Retinal pigment epithelial cell (primary cell): ENCODE measurements around the gene ANKDD1A.

ENCODE experiments used
- DNase-seq: peaks from one replicate; pipeline ENCODE4 v3.0.0-alpha.2; 2010; ENCODE audit warnings: low read depth
- H3K4me3 ChIP-seq: 2 replicates; pipeline ENCODE4 v1.5.1; 2011; ENCODE audit warnings: mild to moderate bottlenecking, low read length, control low read depth, moderate library complexity
- CTCF ChIP-seq: conservative IDR thresholded peaks from 2 replicates; pipeline ENCODE4 v1.5.1; 2011; ENCODE audit warnings: low read depth, low read length, control low read depth, inconsistent platforms

The ANKDD1A gene

GRCh38 chr15:64912379-64913325 lies 950 bp downstream of the ANKDD1A start:
- TF ChIP-seq CTCF: no peak
- peak overlapping the region; percentile 65 for H3K4me3 ChIP-seq
- no peak for DNase-seq

GRCh38 chr15:64915518-64916227 lies 4.0 kb downstream of the ANKDD1A start:
- no peak for TF ChIP-seq CTCF
- DNase-seq: no peak
- H3K4me3 ChIP-seq: no peak overlapping the region

DNA sequence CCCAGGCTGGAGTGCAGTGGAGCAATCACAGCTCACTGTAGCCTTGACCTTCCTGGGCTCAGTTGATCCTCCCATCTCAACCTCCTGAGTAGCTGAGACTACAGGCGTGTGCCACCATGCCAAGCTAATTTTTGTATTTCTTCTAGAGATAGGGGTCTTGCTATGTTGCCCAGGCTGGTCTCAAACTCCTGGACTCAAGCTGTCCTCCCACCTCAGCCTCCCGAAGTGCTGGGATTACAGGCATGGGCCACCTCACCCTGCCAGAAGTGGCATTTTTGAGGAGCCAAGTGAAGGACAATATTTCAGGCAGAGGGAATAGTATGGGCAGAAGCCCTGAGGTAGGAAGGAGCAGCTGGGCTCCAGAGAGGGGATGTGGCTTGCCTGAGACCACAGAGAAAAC lies 4.7 kb downstream of the ANKDD1A start:
- no peak for DNase-seq
- TF ChIP-seq CTCF: no peak
- no peak overlapping the region for H3K4me3 ChIP-seq

GRCh38 chr15:64917211-64917610 lies 5.5 kb downstream of the ANKDD1A start:
- no peak for TF ChIP-seq CTCF
- DNase-seq: no peak
- H3K4me3 ChIP-seq: no peak overlapping the region

DNA sequence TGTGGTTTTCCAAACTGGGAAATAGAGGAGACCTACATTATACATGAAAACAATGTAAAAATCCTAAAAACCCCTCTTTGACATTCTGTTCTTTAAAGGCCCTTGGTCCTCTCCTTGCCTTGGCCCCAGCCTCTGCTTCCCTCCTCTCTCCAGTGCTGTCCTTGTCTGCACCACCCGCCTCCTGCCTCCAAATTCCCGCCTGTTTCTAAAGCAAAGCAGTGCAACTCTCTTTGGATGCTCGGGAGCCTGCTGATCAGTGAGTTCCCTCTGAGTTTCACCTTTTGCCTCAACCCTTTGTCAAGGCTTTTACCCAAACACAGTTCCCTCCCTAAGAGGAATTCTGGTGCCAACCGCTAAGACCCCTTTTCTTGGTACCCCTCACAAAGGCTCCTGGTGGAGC lies 8.0 kb downstream of the ANKDD1A start:
- no peak for TF ChIP-seq CTCF
- DNase-seq: no peak
- no peak overlapping the region for H3K4me3 ChIP-seq

DNA sequence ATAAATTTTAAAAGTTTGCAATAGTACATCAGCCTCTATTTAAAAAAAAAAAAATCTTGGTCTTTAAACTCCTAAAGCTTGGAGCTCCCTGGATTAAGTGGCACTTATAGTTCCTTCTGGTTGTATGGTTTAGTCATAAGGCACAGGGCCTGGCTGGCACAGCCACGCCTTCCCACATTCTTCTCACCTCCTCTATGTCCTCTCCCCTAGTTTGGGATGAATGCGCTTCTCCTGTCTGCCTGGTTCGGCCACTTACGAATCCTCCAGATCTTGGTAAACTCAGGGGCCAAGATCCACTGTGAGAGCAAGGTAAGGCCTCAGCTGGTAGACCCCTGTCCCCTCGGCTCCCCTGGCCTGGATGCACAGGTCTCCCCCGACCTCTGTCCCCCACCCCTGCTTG lies 10.0 kb downstream of the ANKDD1A start:
- DNase-seq: no peak
- no peak overlapping the region for H3K4me3 ChIP-seq
- TF ChIP-seq CTCF: no peak

DNA sequence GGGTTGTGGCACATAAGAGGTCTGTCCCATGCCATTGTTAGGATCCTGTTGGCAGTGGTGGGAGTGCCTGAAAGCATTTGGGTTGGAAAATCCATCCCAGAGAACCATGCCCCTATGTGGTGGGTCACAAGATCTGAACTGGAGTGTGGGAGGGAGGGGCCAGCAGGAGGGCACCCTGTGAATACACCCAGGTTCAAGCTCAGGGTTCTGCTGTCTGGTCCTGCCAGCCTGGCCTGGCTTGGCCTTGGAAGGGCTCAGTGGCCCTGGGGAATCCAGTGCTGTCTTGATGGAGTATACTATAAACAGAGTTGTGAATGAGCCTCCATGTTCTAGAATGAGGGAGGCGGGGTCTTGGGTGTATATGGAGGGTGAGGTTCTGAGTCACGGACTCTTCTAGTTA lies 11.8 kb downstream of the ANKDD1A start:
- no peak for DNase-seq
- H3K4me3 ChIP-seq: no peak overlapping the region
- TF ChIP-seq CTCF: no peak
